HCT116 (cell line): ENCODE results near the gene C5orf22. TPM values are rescaled to one million over a fixed set of nuclear protein-coding genes. Genes with fewer than 3 reads are reported as not detected.

ENCODE experiments used
- ATAC-seq: fragments of 200-7000 bp; cut with Tn5 transposase; 2 replicates; pipeline ENCODE4 v1.9.1; 2020; ENCODE audit warnings: mild to moderate bottlenecking, moderate library complexity
- BruUV-seq: library from RNA; stranded (reverse); fragments of 400-500 nt; replicated peaks from 2 replicates; lab custom pipeline; 2021; lab: Mats Ljungman, UMichigan
- CTCF ChIA-PET: fragments of 300-600 bp; sonication (Branson Sonifier 250); formaldehyde crosslinking; loops from one replicate; lab custom pipeline; 2021; ENCODE audit warnings: antibody characterized with exemption; lab: Charles Lee
- POLR2A ChIA-PET: fragments of 300-600, 350-600 bp; sonication (Branson Sonifier 250); formaldehyde crosslinking; loops from one replicate; lab custom pipeline; 2021; ENCODE audit warnings: antibody characterized with exemption; lab: Charles Lee
- RAD21 ChIA-PET, 2 experiments: fragments of 300-600 bp; sonication (Branson Sonifier 250); formaldehyde crosslinking; loops; one replicate each; lab custom pipeline; 2023; ENCODE audit warnings: low total read pairs in 2 of 2; ENCODE audit not compliant: uncharacterized antibody in 2 of 2, unreplicated experiment in 2 of 2, low non-redundant PET in 1 of 2; lab: Charles Lee
- DNase-seq: peaks from one replicate; pipeline ENCODE4 v3.0.0-alpha.2; 2010; ENCODE audit warnings: low read depth, low spot score
- H2AFZ ChIP-seq: fragments of 200-600 bp; shearing (Covaris generic), sonication (generic); 2 replicates; pipeline ENCODE4 v1.6.1; 2017; ENCODE audit warnings: low read depth, mixed run types, mixed read lengths, antibody characterized with exemption, low read length; ENCODE audit not compliant: poor library complexity, severe bottlenecking
- H3K27ac ChIP-seq: 2 replicates; pipeline ENCODE4 v1.5.1; 2012; ENCODE audit warnings: low read depth, low read length
- H3K27me3 ChIP-seq: fragments of 200-600 bp; sonication (generic); 2 replicates; pipeline ENCODE4 v1.6.1; 2016; ENCODE audit warnings: mixed run types, low read length, mixed read lengths; ENCODE audit not compliant: insufficient read depth
- H3K36me3 ChIP-seq, 2 experiments: fragments of 200-500 bp in 1 of 2; fragments of 200-600 bp in 1 of 2; sonication (Bioruptor generic) in 1 of 2; sonication (generic) in 1 of 2; 2 replicates each; pipeline versions ENCODE4 v1.5.1 to v1.6.1; 2014 to 2016; ENCODE audit warnings: low read length in 2 of 2, inconsistent platforms in 1 of 2, mixed read lengths in 1 of 2, mixed run types in 1 of 2; ENCODE audit not compliant: insufficient read depth in 2 of 2, control insufficient read depth in 1 of 2
- H3K4me1 ChIP-seq, 2 experiments: fragments of 200-600 bp in 1 of 2; sonication (generic) in 1 of 2; 2 replicates each; pipeline versions ENCODE4 v1.5.1 to v1.6.1; 2012 to 2017; ENCODE audit warnings: low read length in 2 of 2, inconsistent platforms in 1 of 2, mild to moderate bottlenecking in 1 of 2, mixed read lengths in 1 of 2, mixed run types in 1 of 2, moderate library complexity in 1 of 2; ENCODE audit not compliant: insufficient read depth in 2 of 2, control insufficient read depth in 1 of 2
- H3K4me2 ChIP-seq: fragments of 200-600 bp; sonication (generic); 2 replicates; pipeline ENCODE4 v1.6.1; 2017; ENCODE audit warnings: mixed run types, low read length, mixed read lengths
- H3K4me3 ChIP-seq, 2 experiments: fragments of 200-600 bp in 1 of 2; sonication (generic) in 1 of 2; replicated peaks in 1 of 2; 2 replicates each; pipeline ENCODE4 v1.5.1; 2011 to 2016; ENCODE audit warnings: low read length in 2 of 2, control low read depth in 1 of 2, low read depth in 1 of 2, mild to moderate bottlenecking in 1 of 2, mixed read lengths in 1 of 2, mixed run types in 1 of 2
- H3K79me2 ChIP-seq: fragments of 200-600 bp; sonication (generic); 2 replicates; pipeline ENCODE4 v1.6.1; 2017; ENCODE audit warnings: mild to moderate bottlenecking, mixed run types, low read length, moderate library complexity, mixed read lengths; ENCODE audit not compliant: insufficient read depth
- H3K9ac ChIP-seq: fragments of 200-600 bp; sonication (generic); 2 replicates; pipeline ENCODE4 v1.6.1; 2016; ENCODE audit warnings: low read length, mixed read lengths
- H3K9me2 ChIP-seq: fragments of 200-600 bp; sonication (generic), shearing (Covaris generic); 2 replicates; pipeline ENCODE4 v1.6.1; 2017; ENCODE audit warnings: mixed run types, mild to moderate bottlenecking, moderate library complexity; ENCODE audit not compliant: insufficient read depth
- H3K9me3 ChIP-seq, 2 experiments: fragments of 200-500 bp in 1 of 2; fragments of 200-600 bp in 1 of 2; sonication (Bioruptor generic) in 1 of 2; sonication (generic) in 1 of 2; 2 replicates each; pipeline ENCODE4 v1.6.1; 2014 to 2017; ENCODE audit warnings: low read length in 2 of 2, mixed read lengths in 2 of 2, inconsistent platforms in 1 of 2, low read depth in 1 of 2, mild to moderate bottlenecking in 1 of 2, mixed run types in 1 of 2, moderate library complexity in 1 of 2; ENCODE audit not compliant: control insufficient read depth in 1 of 2, insufficient read depth in 1 of 2
- H4K20me1 ChIP-seq: fragments of 200-600 bp; sonication (generic), shearing (Covaris generic); 2 replicates; pipeline ENCODE4 v1.6.1; 2017; ENCODE audit warnings: mixed run types, mild to moderate bottlenecking, moderate library complexity; ENCODE audit not compliant: insufficient read depth
- CEBPB ChIP-seq: IDR thresholded peaks from 2 replicates; pipeline ENCODE4 v1.6.1; 2012; ENCODE audit warnings: low read depth
- EGR1 ChIP-seq: IDR thresholded peaks from 2 replicates; pipeline ENCODE4 v1.6.1; 2012; ENCODE audit warnings: low read depth
- ELF1 ChIP-seq: IDR thresholded peaks from 2 replicates; pipeline ENCODE4 v1.6.1; 2012; ENCODE audit warnings: low read depth, borderline replicate concordance
- EZH2 ChIP-seq: fragments of 200-600 bp; sonication (generic); IDR thresholded peaks from 2 replicates; pipeline ENCODE4 v1.6.1; 2017; ENCODE audit warnings: antibody characterized with exemption, mixed run types
- EZH2phosphoT487 ChIP-seq: fragments of 200-600 bp; IDR thresholded peaks from 2 replicates; pipeline ENCODE4 v1.6.1; 2018; ENCODE audit warnings: antibody characterized with exemption, borderline replicate concordance
- FOSL1 ChIP-seq: IDR thresholded peaks from 2 replicates; pipeline ENCODE4 v1.6.1; 2012; ENCODE audit warnings: low read depth
- JUND ChIP-seq: IDR thresholded peaks from 2 replicates; pipeline ENCODE4 v1.6.1; 2012
- POLR2AphosphoS5 ChIP-seq: IDR thresholded peaks from 2 replicates; pipeline ENCODE4 v1.6.1; 2011; ENCODE audit warnings: mild to moderate bottlenecking, low read depth, low read length, moderate library complexity
- RAD21 ChIP-seq: IDR thresholded peaks from 2 replicates; pipeline ENCODE4 v1.6.1; 2012; ENCODE audit warnings: low read depth, mild to moderate bottlenecking
- SIN3A ChIP-seq: IDR thresholded peaks from 2 replicates; pipeline ENCODE4 v1.6.1; 2012; ENCODE audit warnings: low read depth
- SP1 ChIP-seq: IDR thresholded peaks from 2 replicates; pipeline ENCODE4 v1.6.1; 2012; ENCODE audit warnings: low read depth
- SRF ChIP-seq: IDR thresholded peaks from 2 replicates; pipeline ENCODE4 v1.6.1; 2012; ENCODE audit warnings: low read depth
- TCF7L2 ChIP-seq: IDR thresholded peaks from 2 replicates; pipeline ENCODE4 v1.7.0; 2011; ENCODE audit warnings: borderline replicate concordance, inconsistent platforms; ENCODE audit not compliant: insufficient read depth, insufficient read length; ENCODE audit errors: extremely low read depth
- ZFX ChIP-seq: fragments of 450-650 bp; IDR thresholded peaks from 2 replicates; pipeline ENCODE4 v1.6.1; 2017
- intact Hi-C: fragments of 100-400 bp; cut with micrococcal nuclease; formaldehyde crosslinking; loops from 2 replicates; pipeline ENCODE4 v1.10.0; 2022
- total RNA-seq: library from RNA; stranded (reverse); gene quantifications from one replicate; pipeline ENCODE4 v1.2.1, GENCODE V29; 2021; ENCODE audit not compliant: unreplicated experiment

C5orf22 gene
- total RNA-seq, 1 experiment from 2014 or later, result 22.9 TPM

- Histone ChIP-seq H3K9ac (no peak overlapping the region), H3K9me2 (no peaks in the 10 kb centered on the region), H3K4me1 (no peaks in the 10 kb centered on the region), H2AFZ (no peak overlapping the region), H3K4me2 (no peak overlapping the region), H3K4me3 (no peak overlapping the region), H4K20me1 (no peaks in the 10 kb centered on the region), H3K9me3 (no peaks in the 10 kb centered on the region), H3K27me3 (no peaks in the 10 kb centered on the region)
- intact Hi-C loops, result no loop called here
- ATAC-seq, result no peak
- ChIA-PET CTCF (no interaction called here), POLR2A (no interaction called here)
- TF ChIP-seq EGR1, result no peak
- TF ChIP-seq POLR2AphosphoS5, result no peak
- no peak for TF ChIP-seq SRF
- TF ChIP-seq FOSL1, result no peak
- no peak for TF ChIP-seq EZH2phosphoT487
- no peak for TF ChIP-seq ZFX
- no peak for TF ChIP-seq SP1
- TF ChIP-seq JUND, result no peak
- no peak for TF ChIP-seq RAD21
- no peak for TF ChIP-seq TCF7L2
- no peak for TF ChIP-seq CEBPB
- TF ChIP-seq SIN3A, result no peak
- TF ChIP-seq EZH2, result no peak
- TF ChIP-seq ELF1, result no peak
- TF ChIP-seq, all 23 proteins: peak for 0
- no peak overlapping the region for H3K27ac ChIP-seq
- RAD21 ChIA-PET, result no interaction called here
- peaks cover 3% of the 10 kb centered on the region; the same call in 1 of the 2 replicates for H3K79me2 ChIP-seq
- peaks cover 23 to 32% of the 10 kb centered on the region in 2 experiments; a peak in 3 of 4 replicates for H3K36me3 ChIP-seq
- no TSS peak for BruUV-seq
- DNase-seq, result no peak
Measured at GRCh38 chr5:31516802-31517201, 15.3 kb upstream of the C5orf22 start.

GRCh38 chr5:31523041-31523440 is 9.1 kb upstream of the C5orf22 start:
- H3K36me3 ChIP-seq, result peaks cover 42 to 43% of the 10 kb centered on the region in 2 experiments; a peak in 3 of 4 replicates
- no peak for TF ChIP-seq EZH2phosphoT487
- TF ChIP-seq SRF, result no peak
- H2AFZ ChIP-seq, result no peak overlapping the region
- no peaks in the 10 kb centered on the region for H3K9me3 ChIP-seq
- POLR2A ChIA-PET, result no interaction called here
- H3K4me2 ChIP-seq, result no peak overlapping the region
- CTCF ChIA-PET, result no interaction called here
- H3K9me2 ChIP-seq, result no peaks in the 10 kb centered on the region
- H3K4me1 ChIP-seq, result no peaks in the 10 kb centered on the region
- H3K4me3 ChIP-seq, result no peak overlapping the region
- DNase-seq (no peak), ATAC-seq (no peak)
- H3K27me3 ChIP-seq, result no peaks in the 10 kb centered on the region
- peaks cover 24% of the 10 kb centered on the region for H3K79me2 ChIP-seq
- H3K27ac ChIP-seq, result no peak overlapping the region
- BruUV-seq, result no TSS peak
- no peak overlapping the region for H3K9ac ChIP-seq
- no peaks in the 10 kb centered on the region for H4K20me1 ChIP-seq
- intact Hi-C loops, result no loop called here
- RAD21 ChIA-PET, result no interaction called here
